Measurements from ENCODE around the gene ZFAND3. TPM values are rescaled to one million over a fixed set of nuclear protein-coding genes. Genes with fewer than 3 reads are reported as not detected.

ZFAND3 gene
- total and polyA plus RNA-seq, 2 experiments from 2014 or later = 16.9 to 28.2 TPM

- Histone ChIP-seq H3F3A (replicated peaks; ENCODE audit: low read depth) (no peaks in the 10 kb centered on the region), H3K4me1 (ENCODE audit: insufficient read depth) (peaks cover 40% of the 10 kb centered on the region), H3K79me2 (replicated peaks; ENCODE audit: insufficient read depth) (peaks cover 55% of the 10 kb centered on the region), H3K4me3 (peak overlapping the region; percentile 94), H4K20me1 (replicated peaks; ENCODE audit: insufficient read depth) (peaks cover 38% of the 10 kb centered on the region), H3K9me2 (ENCODE audit: insufficient read depth) (no peaks in the 10 kb centered on the region), H3K27ac (ENCODE audit: low read depth) (peak overlapping the region; percentile 92), H3K27me3 (ENCODE audit: insufficient read depth) (no peaks in the 10 kb centered on the region), H3K36me3 (ENCODE audit: insufficient read depth) (no peaks in the 10 kb centered on the region), H3K4me2 (peak overlapping the region; percentile 94), H2AFZ (no peak overlapping the region)
- DNase-seq (ENCODE audit: low spot score) (peak; percentile 22), ATAC-seq (no peak)
- Mint-ChIP-seq H3K27ac (peak overlapping the region; percentile 90), H3K36me3 (ENCODE audit: low read depth) (no peaks in the 10 kb centered on the region; the same call in 2 of the 3 replicates), H3K4me3 (peak overlapping the region; percentile 93), H3K27me3 (ENCODE audit: insufficient read depth, low read depth, poor library complexity) (peaks cover 11% of the 10 kb centered on the region), H3K4me1 (peaks cover 42% of the 10 kb centered on the region), H3K9me3 (no peaks in the 10 kb centered on the region)
- TF ChIP-seq POLR2AphosphoS5 (IDR thresholded peaks at IDR 0.05; ENCODE audit: low read depth) (no peak), EZH2phosphoT487 (IDR thresholded peaks at IDR 0.05; ENCODE audit: unreplicated experiment) (no peak), ZNF114 (CRISPR knock-in tag; IDR thresholded peaks at IDR 0.05) (no peak)
These were observed 1.2 kb downstream of the ZFAND3 start for GRCh38 chr6:37820718-37821079.

DNA sequence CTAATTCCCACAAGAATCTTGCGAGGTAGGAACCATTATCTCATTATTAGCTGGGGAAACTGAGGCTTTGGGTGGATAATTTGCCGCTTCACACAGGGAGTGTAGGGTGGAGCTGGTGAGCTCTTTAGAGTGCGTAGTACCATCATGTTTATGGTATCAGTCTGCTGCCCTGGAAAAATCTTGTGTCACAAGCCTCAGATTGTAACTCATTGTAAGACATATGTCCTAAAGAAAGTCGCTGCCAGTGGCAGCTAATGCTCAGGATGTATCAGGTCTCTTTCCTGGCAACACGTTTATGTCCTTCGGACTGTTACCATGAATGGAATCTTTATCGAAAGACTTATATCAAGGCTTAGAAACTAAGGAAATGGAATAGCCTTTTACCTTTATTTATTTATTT is 1.9 kb downstream of the ZFAND3 start:
- H3K36me3 ChIP-seq (ENCODE audit: insufficient read depth) = no peaks in the 10 kb centered on the region
- ATAC-seq (no peak), DNase-seq (ENCODE audit: low spot score) (no peak)
- H3K9me2 ChIP-seq (ENCODE audit: insufficient read depth) = no peaks in the 10 kb centered on the region
- H3K4me1 ChIP-seq (ENCODE audit: insufficient read depth) = peaks cover 40% of the 10 kb centered on the region
- H3K9me3 Mint-ChIP-seq = no peaks in the 10 kb centered on the region
- no peaks in the 10 kb centered on the region for H3F3A ChIP-seq (replicated peaks; ENCODE audit: low read depth)
- H3K4me1 Mint-ChIP-seq = peaks cover 45% of the 10 kb centered on the region
- H3K27me3 ChIP-seq (ENCODE audit: insufficient read depth) = no peaks in the 10 kb centered on the region
- peaks cover 46% of the 10 kb centered on the region for H4K20me1 ChIP-seq (replicated peaks; ENCODE audit: insufficient read depth)
- H3K79me2 ChIP-seq (replicated peaks; ENCODE audit: insufficient read depth) = peaks cover 62% of the 10 kb centered on the region
- peak overlapping the region; percentile 94 for H3K4me2 ChIP-seq
- no peak overlapping the region for H2AFZ ChIP-seq
- H3K27ac ChIP-seq (ENCODE audit: low read depth) = no peak overlapping the region
- no peaks in the 10 kb centered on the region; the same call in 2 of the 3 replicates for H3K36me3 Mint-ChIP-seq (ENCODE audit: low read depth)
- peak overlapping the region; percentile 93 for H3K4me3 Mint-ChIP-seq
- H3K4me3 ChIP-seq = peak overlapping the region; percentile 94; the same call in 1 of the 2 replicates
- no peak overlapping the region for H3K27ac Mint-ChIP-seq
- H3K27me3 Mint-ChIP-seq (ENCODE audit: insufficient read depth, low read depth, poor library complexity) = peaks cover 11% of the 10 kb centered on the region
- TF ChIP-seq, protein P1, sequence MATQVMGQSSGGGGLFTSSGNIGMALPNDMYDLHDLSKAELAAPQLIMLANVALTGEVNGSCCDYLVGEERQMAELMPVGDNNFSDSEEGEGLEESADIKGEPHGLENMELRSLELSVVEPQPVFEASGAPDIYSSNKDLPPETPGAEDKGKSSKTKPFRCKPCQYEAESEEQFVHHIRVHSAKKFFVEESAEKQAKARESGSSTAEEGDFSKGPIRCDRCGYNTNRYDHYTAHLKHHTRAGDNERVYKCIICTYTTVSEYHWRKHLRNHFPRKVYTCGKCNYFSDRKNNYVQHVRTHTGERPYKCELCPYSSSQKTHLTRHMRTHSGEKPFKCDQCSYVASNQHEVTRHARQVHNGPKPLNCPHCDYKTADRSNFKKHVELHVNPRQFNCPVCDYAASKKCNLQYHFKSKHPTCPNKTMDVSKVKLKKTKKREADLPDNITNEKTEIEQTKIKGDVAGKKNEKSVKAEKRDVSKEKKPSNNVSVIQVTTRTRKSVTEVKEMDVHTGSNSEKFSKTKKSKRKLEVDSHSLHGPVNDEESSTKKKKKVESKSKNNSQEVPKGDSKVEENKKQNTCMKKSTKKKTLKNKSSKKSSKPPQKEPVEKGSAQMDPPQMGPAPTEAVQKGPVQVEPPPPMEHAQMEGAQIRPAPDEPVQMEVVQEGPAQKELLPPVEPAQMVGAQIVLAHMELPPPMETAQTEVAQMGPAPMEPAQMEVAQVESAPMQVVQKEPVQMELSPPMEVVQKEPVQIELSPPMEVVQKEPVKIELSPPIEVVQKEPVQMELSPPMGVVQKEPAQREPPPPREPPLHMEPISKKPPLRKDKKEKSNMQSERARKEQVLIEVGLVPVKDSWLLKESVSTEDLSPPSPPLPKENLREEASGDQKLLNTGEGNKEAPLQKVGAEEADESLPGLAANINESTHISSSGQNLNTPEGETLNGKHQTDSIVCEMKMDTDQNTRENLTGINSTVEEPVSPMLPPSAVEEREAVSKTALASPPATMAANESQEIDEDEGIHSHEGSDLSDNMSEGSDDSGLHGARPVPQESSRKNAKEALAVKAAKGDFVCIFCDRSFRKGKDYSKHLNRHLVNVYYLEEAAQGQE (IDR thresholded peaks at IDR 0.05; ENCODE audit: unreplicated experiment) = no peak
- TF ChIP-seq NANOG (IDR thresholded peaks at IDR 0.05; ENCODE audit: borderline replicate concordance) (no peak), ZNF331 (CRISPR knock-in tag; IDR thresholded peaks at IDR 0.05; ENCODE audit: low read depth) (no peak), STAT1 (IDR thresholded peaks at IDR 0.05; ENCODE audit: unreplicated experiment) (no peak), JUNB (IDR thresholded peaks at IDR 0.05; ENCODE audit: unreplicated experiment) (no peak), EZH2 (IDR thresholded peaks at IDR 0.05; ENCODE audit: low read depth, unreplicated experiment) (no peak), CTCF (conservative IDR thresholded peaks at IDR 0.05; ENCODE audit: low read depth in 2 of 2) (no peak), ZNF114 (CRISPR knock-in tag; IDR thresholded peaks at IDR 0.05) (no peak), EZH2phosphoT487 (IDR thresholded peaks at IDR 0.05; ENCODE audit: unreplicated experiment) (no peak)
- TF ChIP-seq, protein P2, sequence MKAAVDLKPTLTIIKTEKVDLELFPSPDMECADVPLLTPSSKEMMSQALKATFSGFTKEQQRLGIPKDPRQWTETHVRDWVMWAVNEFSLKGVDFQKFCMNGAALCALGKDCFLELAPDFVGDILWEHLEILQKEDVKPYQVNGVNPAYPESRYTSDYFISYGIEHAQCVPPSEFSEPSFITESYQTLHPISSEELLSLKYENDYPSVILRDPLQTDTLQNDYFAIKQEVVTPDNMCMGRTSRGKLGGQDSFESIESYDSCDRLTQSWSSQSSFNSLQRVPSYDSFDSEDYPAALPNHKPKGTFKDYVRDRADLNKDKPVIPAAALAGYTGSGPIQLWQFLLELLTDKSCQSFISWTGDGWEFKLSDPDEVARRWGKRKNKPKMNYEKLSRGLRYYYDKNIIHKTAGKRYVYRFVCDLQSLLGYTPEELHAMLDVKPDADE (IDR thresholded peaks at IDR 0.05) = no peak

All from GM23338 (cell line).